Measurements from ENCODE around the gene RUFY3.
"Not testable (repeated sequence)": the region's sequence is repeated elsewhere in the genome, so short reads cannot be mapped to it uniquely, and the experiment has no call there.

Gene RUFY3

GRCh38 chr4:70739496-70740337 is 18.0 kb downstream of the RUFY3 start:
- DNase-seq = no peak

GRCh38 chr4:70741867-70742658 is 20.3 kb downstream of the RUFY3 start:
- DNase-seq = no peak

- no peak for DNase-seq
Observed at GRCh38 chr4:70743731-70744130, 22.0 kb downstream of the RUFY3 start.

- DNase-seq = no peak
Observed at GRCh38 chr4:70746179-70746839, 24.5 kb downstream of the RUFY3 start.

- no peak for DNase-seq
Observed at GRCh38 chr4:70747874-70748273, 26.1 kb downstream of the RUFY3 start.

GRCh38 chr4:70749313-70749712 is 27.5 kb downstream of the RUFY3 start:
- DNase-seq = no peak

- no peak for DNase-seq
Observed at GRCh38 chr4:70752236-70752635, 30.5 kb downstream of the RUFY3 start.

- DNase-seq = no peak
Observed at GRCh38 chr4:70753630-70754029, 31.9 kb downstream of the RUFY3 start.

GRCh38 chr4:70754470-70754869 is 32.7 kb downstream of the RUFY3 start:
- no peak for DNase-seq

- no peak for DNase-seq
Observed at GRCh38 chr4:70754990-70755688, 33.4 kb downstream of the RUFY3 start.

GRCh38 chr4:70759126-70759525 is 37.4 kb downstream of the RUFY3 start:
- no peak for DNase-seq

- no peak for DNase-seq
Observed at GRCh38 chr4:70759627-70760026, 37.9 kb downstream of the RUFY3 start.

- no peak for DNase-seq
Observed at GRCh38 chr4:70760662-70761061, 38.9 kb downstream of the RUFY3 start.

- no peak for DNase-seq
Observed at GRCh38 chr4:70761276-70761816, 39.6 kb downstream of the RUFY3 start.

GRCh38 chr4:70765368-70765767 is 43.6 kb downstream of the RUFY3 start:
- DNase-seq = no peak

GRCh38 chr4:70768301-70768948 is 46.7 kb downstream of the RUFY3 start:
- no peak for DNase-seq

GRCh38 chr4:70769396-70769795 is 47.6 kb downstream of the RUFY3 start:
- not testable (repeated sequence) for DNase-seq

GRCh38 chr4:70772929-70773555 is 51.3 kb downstream of the RUFY3 start:
- DNase-seq = no peak

- DNase-seq = peak; percentile 60
Observed at GRCh38 chr4:70778888-70779422, 57.2 kb downstream of the RUFY3 start.

GRCh38 chr4:70783096-70783495 is 61.3 kb downstream of the RUFY3 start:
- no peak for DNase-seq

GRCh38 chr4:70787496-70787895 is 65.7 kb downstream of the RUFY3 start:
- no peak for DNase-seq
